ENCODE results near the gene TTLL1. TPM values are rescaled to one million over a fixed set of nuclear protein-coding genes. Genes with fewer than 3 reads are reported as not detected.
A peak's percentile ranks its signal among the peaks of the same experiment; 100 is the strongest.

The TTLL1 gene
- total RNA-seq, 1 donor from 2014 or later, result 16.9 TPM

DNA sequence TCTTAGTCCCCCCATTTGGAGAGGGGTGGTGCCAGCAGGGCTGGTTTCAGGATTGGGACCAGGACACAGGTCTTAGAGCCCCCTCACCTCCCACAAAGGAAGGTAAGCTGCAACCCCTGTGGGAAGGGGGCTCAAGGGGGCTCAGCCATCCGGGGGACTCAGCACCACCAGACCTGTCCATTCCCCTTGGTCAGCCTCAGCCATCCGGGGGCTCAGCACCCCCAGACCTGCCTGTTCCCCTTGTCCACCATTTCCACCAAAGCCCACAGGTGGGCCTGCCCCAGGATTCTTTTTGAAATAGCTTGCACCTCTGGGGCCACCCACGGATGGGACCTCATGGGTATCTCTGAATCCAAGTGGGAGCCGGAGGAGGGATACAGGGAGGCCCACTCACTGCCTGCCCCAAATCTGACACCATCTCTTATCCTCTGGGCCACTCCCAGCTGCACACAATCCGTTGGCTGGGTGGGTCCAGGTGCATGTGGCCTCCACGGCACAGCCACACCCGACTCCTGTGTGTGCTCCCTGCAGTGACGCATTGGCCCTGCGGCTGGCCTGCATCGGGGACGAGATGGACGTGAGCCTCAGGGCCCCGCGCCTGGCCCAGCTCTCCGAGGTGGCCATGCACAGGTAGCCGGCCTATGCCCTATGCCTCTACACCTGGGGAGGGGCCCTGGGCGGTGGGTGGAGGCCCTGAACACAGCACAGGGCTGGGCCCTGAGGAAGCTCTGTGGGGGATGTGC is 38.1 kb upstream of the TTLL1 start:
- peak overlapping the region; percentile 60 for H3K4me3 Mint-ChIP-seq
- no peak for DNase-seq (ENCODE audit: extremely low spot score, unreplicated experiment)
- H3K27ac Mint-ChIP-seq, result peak overlapping the region; percentile 94
- H3K36me3 Mint-ChIP-seq, result no peaks in the 10 kb centered on the region
- H3K27me3 Mint-ChIP-seq, result no peaks in the 10 kb centered on the region
- H3K9me3 Mint-ChIP-seq, result no peaks in the 10 kb centered on the region
- no peaks in the 10 kb centered on the region for H3K4me1 Mint-ChIP-seq (ENCODE audit: unreplicated experiment)
- TF ChIP-seq, protein P1, sequence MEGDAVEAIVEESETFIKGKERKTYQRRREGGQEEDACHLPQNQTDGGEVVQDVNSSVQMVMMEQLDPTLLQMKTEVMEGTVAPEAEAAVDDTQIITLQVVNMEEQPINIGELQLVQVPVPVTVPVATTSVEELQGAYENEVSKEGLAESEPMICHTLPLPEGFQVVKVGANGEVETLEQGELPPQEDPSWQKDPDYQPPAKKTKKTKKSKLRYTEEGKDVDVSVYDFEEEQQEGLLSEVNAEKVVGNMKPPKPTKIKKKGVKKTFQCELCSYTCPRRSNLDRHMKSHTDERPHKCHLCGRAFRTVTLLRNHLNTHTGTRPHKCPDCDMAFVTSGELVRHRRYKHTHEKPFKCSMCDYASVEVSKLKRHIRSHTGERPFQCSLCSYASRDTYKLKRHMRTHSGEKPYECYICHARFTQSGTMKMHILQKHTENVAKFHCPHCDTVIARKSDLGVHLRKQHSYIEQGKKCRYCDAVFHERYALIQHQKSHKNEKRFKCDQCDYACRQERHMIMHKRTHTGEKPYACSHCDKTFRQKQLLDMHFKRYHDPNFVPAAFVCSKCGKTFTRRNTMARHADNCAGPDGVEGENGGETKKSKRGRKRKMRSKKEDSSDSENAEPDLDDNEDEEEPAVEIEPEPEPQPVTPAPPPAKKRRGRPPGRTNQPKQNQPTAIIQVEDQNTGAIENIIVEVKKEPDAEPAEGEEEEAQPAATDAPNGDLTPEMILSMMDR (conservative IDR thresholded peaks at IDR 0.05), result no peak

- H3K27me3 Mint-ChIP-seq, result no peaks in the 10 kb centered on the region
- H3K4me3 Mint-ChIP-seq, result peak overlapping the region; percentile 60
- H3K27ac Mint-ChIP-seq, result peak overlapping the region; percentile 94
- TF ChIP-seq, protein P1 (conservative IDR thresholded peaks at IDR 0.05), result no peak
- DNase-seq (ENCODE audit: extremely low spot score, unreplicated experiment), result no peak
- no peaks in the 10 kb centered on the region for H3K9me3 Mint-ChIP-seq
- no peaks in the 10 kb centered on the region for H3K4me1 Mint-ChIP-seq (ENCODE audit: unreplicated experiment)
- no peaks in the 10 kb centered on the region for H3K36me3 Mint-ChIP-seq
Measured at GRCh38 chr22:43126501-43127165, 37.4 kb upstream of the TTLL1 start.

DNA sequence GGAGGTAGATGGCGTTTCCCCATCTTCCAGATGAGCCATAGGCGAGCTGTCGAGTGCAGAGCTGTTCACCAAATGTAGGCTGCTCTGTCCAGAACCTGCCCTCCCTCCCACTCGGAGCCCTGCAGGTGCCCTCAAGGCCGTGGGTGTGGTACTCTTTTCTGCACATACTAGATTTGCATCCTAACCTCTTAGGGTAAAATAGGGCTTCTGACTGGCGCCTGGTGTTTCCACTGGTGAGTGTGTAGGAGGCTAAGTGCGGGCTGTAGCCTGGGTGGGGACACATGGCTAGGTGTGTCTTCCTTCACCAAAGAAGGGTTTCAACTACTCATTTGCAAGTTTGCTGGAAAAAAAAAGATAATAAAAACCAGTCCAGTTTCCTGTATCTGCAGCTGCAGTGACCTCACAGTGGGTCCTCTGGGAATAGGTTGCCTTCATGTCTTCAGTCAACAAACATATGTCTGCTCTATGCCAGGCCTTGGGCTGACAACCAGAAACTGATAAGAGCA is 29.8 kb upstream of the TTLL1 start:
- no peak overlapping the region for H3K4me3 Mint-ChIP-seq
- H3K4me1 Mint-ChIP-seq (ENCODE audit: unreplicated experiment), result peaks cover 8% of the 10 kb centered on the region

DNA sequence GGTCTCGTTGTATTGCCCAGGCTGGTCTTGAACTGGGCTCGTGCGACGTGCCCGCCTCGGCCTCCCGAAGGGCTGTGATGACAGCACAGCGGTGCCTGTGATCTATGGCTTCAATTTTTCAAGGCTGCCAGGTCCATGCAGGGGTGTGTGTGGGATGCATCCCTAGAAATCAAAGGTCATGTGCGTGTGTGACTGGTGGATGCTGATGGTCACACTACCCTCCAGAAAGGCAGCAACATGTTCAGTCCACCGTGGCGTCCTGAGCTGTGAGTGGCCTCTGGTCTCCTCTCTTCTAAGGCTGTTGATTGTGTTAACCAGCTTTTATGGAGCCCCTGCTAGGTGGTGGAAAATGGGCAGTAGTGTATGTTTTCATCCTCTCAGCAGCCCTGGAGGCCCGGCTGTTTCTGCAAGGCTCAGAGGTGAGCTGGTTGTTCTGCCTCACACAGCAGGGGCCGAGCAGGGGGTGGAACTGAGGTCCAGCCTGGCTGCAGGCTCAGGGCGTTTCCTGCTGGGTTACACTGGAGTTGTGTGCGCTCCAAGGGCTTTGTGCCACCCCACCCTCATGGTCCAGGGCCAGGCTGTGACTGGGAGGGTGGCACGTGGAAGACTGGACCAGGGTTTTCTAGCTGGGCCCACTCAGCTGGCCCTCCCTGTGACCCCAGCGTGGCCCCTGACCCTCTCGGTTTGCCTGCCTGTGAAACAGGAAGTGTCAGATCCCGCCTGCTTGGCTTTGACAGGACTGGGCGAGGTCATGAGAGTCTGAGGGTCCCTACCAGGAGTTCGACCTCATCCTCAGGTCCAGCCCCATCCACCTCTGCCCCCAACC is 29.0 kb upstream of the TTLL1 start:
- Mint-ChIP-seq H3K9me3 (no peaks in the 10 kb centered on the region), H3K4me1 (ENCODE audit: unreplicated experiment) (peaks cover 14% of the 10 kb centered on the region), H3K4me3 (no peak overlapping the region), H3K27me3 (peaks cover 9% of the 10 kb centered on the region), H3K36me3 (no peaks in the 10 kb centered on the region), H3K27ac (peak overlapping the region; percentile 64)
- TF ChIP-seq, protein P1 (conservative IDR thresholded peaks at IDR 0.05), result no peak
- DNase-seq (ENCODE audit: extremely low spot score, unreplicated experiment), result no peak

More for the DNA sequence above, 29.8 kb upstream of the TTLL1 start:
- no peaks in the 10 kb centered on the region for H3K36me3 Mint-ChIP-seq
- H3K27ac Mint-ChIP-seq, result peak overlapping the region; percentile 64
- H3K9me3 Mint-ChIP-seq, result no peaks in the 10 kb centered on the region
- DNase-seq (ENCODE audit: extremely low spot score, unreplicated experiment), result no peak
- TF ChIP-seq, protein P1 (conservative IDR thresholded peaks at IDR 0.05), result no peak
- H3K27me3 Mint-ChIP-seq, result peaks cover 3% of the 10 kb centered on the region

- Mint-ChIP-seq H3K9me3 (no peaks in the 10 kb centered on the region), H3K27ac (no peak overlapping the region), H3K27me3 (peaks cover 16% of the 10 kb centered on the region), H3K4me3 (no peak overlapping the region), H3K4me1 (ENCODE audit: unreplicated experiment) (peaks cover 20% of the 10 kb centered on the region), H3K36me3 (no peaks in the 10 kb centered on the region)
- no peak for DNase-seq (ENCODE audit: extremely low spot score, unreplicated experiment)
- TF ChIP-seq, protein P1 (conservative IDR thresholded peaks at IDR 0.05), result no peak
Measured at GRCh38 chr22:43116932-43117331, 27.7 kb upstream of the TTLL1 start.
